ENCODE data around the gene TRRAP.

Gene TRRAP

GRCh38 chr7:98990356-98990755 is 112.0 kb downstream of the TRRAP start:
- DNase-seq (ENCODE audit: low spot score), result no peak

GRCh38 chr7:98991141-98991540 is 112.8 kb downstream of the TRRAP start:
- DNase-seq (ENCODE audit: low spot score), result no peak

DNA sequence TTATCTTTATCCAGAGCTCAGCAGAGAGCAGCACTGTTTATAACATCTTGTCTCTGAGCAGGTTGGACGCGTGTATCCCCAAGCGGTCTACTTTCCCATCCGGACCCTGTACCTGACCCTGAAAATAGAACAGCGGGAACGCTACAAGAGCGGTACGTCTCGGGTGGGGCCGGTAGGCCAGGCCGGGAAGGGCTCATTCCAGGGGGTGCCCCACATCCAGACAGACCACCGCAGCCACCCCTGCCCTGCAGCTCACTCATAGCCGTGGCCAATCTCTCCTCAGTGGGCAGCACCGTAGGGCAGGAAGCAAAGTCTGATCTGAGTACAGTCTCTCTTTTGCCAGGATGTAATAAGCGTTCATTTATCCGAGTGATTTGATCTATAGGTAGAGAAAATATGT is 113.7 kb downstream of the TRRAP start:
- no peak for DNase-seq (ENCODE audit: low spot score)

DNA sequence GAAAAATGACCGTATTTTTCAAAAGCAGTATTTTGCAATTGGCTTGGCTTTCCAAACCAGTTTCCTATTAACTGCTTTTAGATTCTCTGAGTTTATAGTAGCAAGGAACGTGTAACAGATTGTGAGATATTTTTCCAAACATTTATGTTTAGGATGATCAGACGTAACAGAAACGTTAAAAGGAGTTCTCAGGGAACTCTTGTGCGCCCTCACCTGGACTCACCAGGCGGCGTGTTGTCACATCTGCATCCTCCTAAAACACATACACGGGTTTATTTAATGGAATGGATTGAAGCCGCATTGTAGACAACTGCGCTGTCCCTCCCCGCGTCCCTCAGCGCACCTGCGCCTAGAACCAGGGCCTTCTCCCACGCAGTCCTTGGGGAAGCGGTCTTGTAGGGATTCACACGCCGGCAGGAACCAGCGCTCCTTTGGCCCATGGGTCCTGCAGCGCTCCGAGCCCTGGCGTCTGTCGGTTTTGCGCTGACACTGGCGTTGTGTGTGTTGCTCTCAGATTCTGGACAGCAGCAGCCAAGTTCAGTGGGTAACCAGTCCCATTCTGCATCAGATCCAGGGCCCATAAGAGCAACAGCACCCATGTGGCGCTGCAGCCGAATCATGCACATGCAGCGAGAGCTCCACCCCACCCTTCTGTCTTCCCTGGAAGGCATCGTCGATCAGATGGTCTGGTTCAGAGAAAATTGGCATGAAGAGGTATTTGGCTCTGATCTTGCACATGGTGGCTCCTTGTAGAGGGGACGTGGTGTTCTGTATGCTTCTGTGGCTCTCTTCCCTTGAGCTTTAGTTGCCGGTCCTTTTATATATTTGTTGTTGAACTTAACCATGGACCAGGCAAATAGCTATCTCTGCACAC is 114.9 kb downstream of the TRRAP start:
- DNase-seq (ENCODE audit: low spot score), result peak; percentile 62

DNA sequence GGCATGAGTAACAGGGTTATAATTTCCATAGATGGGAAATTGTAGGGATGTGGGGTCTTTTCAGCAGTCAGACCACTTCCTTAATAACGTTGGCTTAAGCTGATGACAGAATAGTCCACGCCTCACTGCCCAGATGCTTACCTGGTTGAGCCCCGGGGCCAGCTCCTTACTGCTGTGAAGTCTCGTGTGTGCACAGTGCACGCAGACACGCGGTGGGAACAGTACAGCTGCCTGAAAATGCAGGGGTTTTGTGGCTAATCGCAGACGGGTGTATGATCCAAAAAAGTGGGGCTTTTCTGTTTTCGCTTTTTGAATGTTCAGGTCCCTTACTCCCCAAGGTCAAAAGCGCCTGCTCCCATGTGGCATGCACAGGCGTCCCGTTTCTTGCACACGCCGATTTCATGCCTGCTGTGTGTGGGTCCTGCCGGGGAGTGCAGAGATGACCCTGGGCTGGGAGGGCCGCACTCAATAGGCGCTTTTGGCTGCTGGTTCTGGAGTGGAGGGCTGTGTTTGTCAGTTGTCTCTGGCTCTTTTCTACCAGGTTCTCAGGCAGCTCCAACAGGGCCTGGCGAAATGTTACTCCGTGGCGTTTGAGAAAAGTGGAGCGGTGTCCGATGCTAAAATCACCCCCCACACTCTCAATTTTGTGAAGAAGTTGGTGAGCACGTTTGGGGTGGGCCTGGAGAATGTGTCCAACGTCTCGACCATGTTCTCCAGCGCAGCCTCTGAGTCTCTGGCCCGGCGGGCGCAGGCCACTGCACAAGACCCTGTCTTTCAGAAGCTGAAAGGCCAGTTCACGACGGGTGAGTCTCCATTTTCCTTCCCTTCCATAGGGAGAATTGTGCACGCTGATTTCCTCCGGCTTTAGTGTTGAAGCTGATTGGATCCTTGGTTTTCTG is 116.0 kb downstream of the TRRAP start:
- DNase-seq (ENCODE audit: low spot score), result no peak

DNA sequence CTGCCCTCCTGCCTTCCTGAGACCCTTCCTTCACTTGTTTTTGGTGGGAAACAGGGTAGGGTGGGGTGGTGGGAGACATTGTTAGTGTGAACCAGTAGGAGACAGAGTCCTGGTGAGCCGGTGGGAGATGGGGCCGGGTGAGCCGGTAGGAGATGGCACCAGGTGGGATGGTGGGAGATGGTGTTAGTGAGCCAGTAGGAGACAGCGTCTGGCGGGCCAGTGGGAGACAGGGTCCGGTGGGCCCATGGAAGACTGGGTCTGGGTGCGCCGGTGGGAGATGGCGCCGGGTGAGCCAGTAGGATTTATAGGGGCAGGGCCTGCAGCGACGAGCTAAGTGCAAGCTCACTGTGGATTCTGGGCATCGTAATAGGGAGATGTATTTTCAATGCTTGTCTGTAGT is 116.8 kb downstream of the TRRAP start:
- DNase-seq (ENCODE audit: low spot score), result no peak

GRCh38 chr7:98995523-98996149 is 117.3 kb downstream of the TRRAP start:
- DNase-seq (ENCODE audit: low spot score), result no peak

DNA sequence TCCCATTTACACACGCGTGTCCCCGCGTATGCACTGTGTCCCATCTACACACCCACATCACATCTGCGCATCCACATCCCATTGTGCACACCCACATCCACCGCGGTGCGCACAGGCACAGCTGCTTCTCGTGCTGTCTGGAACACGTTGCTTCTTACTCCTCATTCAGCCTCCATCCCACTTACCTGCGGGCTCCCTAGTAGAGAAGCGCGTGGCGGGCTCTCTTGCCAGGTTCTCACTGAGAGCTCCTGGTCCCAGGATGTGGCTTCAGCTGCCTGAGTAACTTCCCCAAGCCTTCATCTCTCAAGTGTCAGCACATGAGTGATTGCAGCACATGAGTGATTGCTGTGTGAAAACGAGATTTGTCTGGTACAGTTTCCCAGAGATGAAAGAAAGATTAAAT is 117.8 kb downstream of the TRRAP start:
- no peak for DNase-seq (ENCODE audit: low spot score)

GRCh38 chr7:98997846-98998245 is 119.5 kb downstream of the TRRAP start:
- no peak for DNase-seq (ENCODE audit: low spot score)

DNA sequence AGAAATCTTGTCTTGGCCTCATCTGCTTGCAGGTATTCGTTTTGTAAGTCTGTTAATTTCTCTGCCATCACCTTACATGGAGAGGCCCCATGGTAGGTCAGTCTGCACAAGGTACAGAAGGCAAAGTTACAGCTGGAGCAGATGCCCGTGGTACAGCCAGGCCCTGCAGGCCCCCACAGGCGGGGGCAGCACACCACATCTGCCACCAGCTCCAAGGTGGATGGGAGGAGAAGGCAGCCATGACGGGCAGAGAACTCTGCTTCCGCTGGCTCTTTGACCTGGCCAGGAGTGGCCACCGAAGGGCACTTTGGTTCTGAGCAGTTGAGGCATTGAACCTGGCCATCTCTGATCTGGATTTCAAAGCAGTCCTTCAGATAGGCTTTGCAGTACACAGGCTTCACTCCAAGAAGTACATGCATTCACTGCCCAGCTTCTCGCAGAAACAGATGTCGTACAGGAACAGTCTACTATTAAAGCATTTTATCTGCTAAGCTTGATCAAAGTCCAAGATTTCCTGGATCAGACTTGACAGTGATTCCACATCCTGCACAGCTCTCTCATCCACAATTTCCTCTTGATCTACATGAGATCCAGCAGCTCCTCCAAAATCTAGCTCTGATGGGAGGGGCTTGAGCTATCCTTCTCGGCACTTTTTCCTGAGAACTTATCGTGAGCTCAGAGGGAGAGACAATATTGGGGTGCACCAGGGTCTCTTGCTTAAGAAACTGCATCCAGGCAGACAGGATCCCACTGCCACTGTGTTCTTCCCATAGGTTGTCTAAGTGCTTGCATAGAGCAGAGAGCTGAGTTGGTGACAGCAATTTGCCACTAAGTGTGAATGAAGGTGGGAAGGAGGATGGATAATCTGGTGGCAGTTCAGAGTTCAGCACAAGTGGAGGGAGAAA is 120.7 kb downstream of the TRRAP start:
- DNase-seq (ENCODE audit: low spot score), result peak; percentile 21

DNA sequence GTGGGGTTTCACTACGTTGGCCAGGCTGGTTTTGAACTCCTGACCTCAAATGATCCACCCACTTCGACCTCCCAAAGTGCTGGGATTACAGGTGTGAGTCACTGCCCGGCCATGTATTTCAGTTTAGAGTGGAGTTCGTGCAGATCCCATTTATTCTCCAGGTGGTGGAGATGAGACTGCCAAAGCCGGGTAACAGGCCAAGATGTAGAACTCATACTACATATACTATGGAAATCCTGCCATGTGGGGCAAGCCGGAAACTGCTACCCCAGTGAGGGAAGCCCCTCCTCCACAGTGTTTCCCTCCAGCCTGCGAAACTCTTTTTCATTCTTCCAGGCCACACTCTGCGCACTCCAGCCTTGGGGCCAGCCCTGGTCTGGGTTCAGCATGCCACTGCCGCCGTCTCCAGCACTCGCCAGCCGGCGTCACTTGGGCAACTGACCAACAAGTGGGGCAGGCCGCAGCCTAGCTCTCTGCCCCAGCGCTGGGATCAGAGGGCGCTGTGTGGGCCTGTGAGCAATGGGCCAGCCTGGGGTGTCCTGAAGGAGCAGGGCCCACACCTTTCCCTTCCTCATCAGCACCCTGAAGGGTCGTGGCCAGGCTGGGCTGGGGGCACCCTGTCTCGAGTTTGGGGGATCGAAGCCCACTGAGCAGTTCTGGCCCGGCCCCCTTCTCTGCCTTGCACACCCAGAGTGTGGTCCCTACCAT is 122.0 kb downstream of the TRRAP start:
- no peak for DNase-seq (ENCODE audit: low spot score)

- no peak for DNase-seq (ENCODE audit: low spot score)
Measured at GRCh38 chr7:99000904-99001465, 122.7 kb downstream of the TRRAP start.

DNA sequence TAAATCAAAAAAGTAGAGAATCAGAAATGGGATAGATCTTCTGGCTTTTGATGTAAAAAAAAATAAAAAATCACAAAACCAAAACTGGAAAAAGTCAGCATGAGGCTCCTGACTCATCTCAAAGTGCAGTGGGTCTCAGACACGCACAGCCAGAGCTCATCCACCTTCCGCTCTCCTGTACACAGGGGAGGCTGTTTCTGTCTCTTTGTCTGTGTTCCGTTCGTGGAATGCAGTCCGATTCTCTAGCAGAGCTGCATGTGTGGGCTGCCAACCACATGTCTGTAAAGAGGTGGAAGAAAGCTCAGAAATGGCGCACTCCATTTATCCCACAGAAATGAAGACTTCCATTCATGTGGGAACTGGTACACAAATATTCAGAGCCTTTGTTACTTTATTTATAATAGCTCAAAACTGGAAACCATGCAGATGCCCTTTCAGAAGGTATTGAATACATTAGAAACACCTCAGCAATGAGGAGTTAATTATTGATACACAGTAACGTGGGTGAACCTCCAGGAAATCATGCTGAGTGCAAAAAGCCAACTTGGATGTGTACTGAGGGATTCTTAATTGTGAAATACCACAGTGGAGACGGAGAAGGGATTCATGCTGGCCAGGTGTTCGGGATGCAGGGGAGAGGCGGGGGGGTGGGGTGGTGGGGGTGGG is 123.3 kb downstream of the TRRAP start:
- DNase-seq (ENCODE audit: low spot score), result peak; percentile 56

DNA sequence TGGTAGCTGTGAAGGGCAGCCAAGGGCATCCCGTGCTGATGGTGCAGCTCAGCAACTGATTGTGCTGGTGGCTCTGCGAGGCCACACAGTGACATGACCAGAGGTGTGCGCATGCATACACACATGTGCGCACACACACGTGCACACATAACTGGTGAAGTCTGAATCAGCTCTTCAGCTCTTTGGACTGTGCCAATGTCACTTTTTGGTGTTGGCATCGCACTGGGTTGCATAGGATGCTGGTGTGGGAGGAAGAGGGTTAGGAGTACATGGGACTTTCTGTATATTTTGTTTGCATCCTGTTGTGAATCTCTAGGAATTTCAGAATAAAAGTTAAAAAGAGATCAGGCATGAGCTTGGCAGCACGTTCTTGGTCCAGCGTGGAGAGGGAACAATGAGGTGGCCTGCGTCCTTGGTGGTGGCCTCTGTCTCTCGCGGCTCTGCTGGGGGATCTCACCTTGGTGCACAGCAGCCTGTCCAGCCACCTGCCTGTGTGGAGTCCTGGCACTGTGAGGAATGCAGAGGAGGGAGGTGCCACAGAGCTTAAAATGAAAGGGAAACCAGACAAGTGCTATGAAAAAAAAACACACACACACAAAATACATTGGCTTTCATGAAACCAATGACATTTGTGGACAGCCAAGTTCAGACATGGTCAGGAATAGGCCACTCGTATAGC is 124.0 kb downstream of the TRRAP start:
- no peak for DNase-seq (ENCODE audit: low spot score)

DNA sequence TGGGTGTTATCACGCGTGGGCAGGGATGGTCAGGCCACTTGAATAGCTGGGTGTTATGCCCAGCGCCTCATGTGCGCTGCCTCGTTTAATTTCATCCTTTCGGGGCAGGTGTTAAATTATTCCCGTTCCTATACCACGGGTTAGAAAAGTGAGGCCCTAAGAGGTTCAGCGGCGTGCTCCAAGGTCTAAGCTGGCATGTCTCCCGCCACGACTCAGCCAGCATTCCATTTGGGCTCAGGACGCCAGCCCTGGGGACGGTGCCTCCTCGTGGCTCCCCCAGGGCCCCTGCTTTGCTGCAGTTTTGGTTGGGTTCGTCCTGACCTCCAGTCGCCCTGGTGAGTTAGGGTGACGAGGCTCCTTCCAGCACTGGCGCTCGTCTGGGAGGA is 124.5 kb downstream of the TRRAP start:
- DNase-seq (ENCODE audit: low spot score), result no peak

DNA sequence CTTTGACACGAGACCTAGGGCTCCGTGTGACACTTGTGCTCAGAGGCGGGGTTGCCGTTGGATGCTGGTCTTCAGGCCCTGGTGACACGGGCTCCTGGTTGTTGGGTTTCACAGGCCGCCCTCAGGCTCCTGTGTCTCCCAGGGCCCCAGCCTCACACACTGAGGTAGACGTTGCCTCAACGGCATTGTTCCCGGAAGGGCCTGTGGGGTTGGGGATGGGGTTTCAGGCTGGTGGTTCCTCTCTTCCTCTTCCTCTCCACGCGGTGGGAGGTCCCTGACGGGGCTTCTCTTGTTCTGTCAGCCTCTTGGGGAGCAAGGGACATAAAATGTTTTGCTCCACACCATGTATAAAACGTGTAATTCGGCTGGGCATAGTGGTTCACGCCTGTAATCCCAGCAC is 125.1 kb downstream of the TRRAP start:
- no peak for DNase-seq (ENCODE audit: low spot score)

- no peak for DNase-seq (ENCODE audit: low spot score)
Measured at GRCh38 chr7:99004216-99004615, 125.9 kb downstream of the TRRAP start.

GRCh38 chr7:99004781-99005500 is 126.6 kb downstream of the TRRAP start:
- DNase-seq (ENCODE audit: low spot score), result no peak

DNA sequence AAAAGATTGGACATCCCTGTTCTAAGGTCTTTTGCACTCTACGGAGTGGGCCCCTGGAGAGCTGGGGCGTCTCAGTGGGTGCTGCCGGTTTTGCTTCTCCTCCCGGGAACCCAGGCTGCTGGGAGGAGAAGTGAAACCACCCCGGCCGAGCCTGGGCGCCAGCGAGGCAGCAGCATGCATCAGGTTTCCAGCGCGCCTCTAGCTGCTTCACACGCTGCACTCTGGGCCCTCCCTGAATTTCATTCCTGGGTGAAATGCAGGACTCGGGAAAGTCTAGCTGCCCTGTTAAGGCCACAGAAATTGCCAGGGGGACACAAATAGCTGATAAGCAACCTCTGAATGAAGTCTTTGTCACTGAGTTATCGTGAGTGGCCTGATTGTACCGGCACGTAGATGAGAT is 127.4 kb downstream of the TRRAP start:
- DNase-seq (ENCODE audit: low spot score), result no peak

Measured in Ammon's horn (tissue), 1 donor.